SK-MEL-5 (cell line): ENCODE data around the gene TMEM145. TPM values are rescaled to one million over a fixed set of nuclear protein-coding genes. Genes with fewer than 3 reads are reported as not detected.
A peak's percentile ranks its signal among the peaks of the same experiment; 100 is the strongest.

Source experiments
- DNase-seq: peaks from one replicate; pipeline ENCODE4 v3.0.0-alpha.2; 2016; ENCODE audit warnings: low read depth, low spot score
- in situ Hi-C: cut with HindIII; loops from 2 replicates; pipeline ENCODE4 v1.10.0; 2016; ENCODE audit warnings: low sequenced_read_pairs, high pct_unique_total_duplicates, low pct_unique_long_range_greater_than_20kb
- total RNA-seq: library from RNA; depleted of rRNA; stranded (reverse); fragments of >200 nt; shearing (Covaris generic); gene quantifications from 2 replicates; pipeline ENCODE4 v1.2.3, GENCODE V29; 2014

The TMEM145 gene
- total RNA-seq, 1 experiment from 2014 or later = 0.98 TPM

DNA sequence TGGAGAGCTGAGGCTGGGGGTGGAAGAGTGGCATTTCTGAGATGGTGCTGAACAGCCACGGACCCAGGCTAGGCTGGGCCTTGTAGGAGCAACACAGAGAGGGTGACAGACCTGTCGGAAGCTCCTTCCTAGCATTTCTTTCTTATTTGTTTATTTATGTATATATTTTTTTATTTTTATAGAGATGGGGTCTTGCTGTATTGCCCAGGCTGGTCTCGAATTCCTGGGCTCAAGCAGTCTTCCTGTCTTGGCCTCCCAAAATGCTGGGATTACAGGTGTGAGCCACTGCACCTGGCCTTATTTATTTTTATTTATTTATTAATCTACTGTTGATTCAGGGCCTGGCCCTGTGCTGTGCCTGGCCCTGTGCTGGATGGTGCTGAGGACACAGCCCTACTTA is 37.6 kb upstream of the TMEM145 start:
- in situ Hi-C loops = no loop called here
- no peak for DNase-seq

DNA sequence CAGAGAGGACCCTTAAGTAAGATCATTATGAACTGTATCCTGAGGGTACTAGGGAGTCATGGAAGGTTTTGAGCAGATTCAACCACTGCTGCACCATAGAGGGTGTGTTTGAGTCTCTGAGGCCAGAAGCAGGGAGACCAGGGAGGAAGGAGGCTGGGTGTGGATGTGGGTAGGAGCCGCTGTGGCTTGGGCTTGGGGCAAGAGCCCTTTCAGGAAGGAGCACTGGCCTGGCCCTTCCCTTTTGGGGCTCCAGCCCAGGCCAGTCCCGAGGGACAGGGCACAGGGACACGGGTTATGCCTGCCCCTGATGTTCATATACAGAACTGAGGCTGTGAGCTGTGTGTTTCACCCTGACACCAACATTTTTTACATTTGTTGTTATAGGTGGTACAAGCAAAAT is 36.8 kb upstream of the TMEM145 start:
- in situ Hi-C loops = no loop called here
- no peak for DNase-seq

DNA sequence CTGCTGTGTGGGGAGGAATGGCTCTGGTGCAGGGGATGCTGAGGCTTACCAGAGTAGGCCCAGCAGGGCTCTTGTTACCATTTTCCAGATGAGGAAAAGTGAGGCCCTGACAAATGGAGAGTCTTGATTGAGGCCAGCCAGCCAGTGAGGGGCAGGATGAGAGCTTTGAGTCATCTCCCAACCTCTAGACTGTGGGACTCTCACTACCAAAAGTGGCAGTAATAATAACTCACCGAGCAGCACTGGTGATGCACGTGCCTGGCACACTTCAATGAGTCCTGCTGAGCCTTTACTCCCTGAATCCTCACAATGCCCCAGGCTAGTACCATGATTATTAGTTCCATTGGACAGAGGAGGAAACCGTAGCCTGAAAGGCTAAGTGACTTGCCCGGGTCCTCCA is 36.3 kb upstream of the TMEM145 start:
- in situ Hi-C loops = no loop called here
- DNase-seq = no peak

DNA sequence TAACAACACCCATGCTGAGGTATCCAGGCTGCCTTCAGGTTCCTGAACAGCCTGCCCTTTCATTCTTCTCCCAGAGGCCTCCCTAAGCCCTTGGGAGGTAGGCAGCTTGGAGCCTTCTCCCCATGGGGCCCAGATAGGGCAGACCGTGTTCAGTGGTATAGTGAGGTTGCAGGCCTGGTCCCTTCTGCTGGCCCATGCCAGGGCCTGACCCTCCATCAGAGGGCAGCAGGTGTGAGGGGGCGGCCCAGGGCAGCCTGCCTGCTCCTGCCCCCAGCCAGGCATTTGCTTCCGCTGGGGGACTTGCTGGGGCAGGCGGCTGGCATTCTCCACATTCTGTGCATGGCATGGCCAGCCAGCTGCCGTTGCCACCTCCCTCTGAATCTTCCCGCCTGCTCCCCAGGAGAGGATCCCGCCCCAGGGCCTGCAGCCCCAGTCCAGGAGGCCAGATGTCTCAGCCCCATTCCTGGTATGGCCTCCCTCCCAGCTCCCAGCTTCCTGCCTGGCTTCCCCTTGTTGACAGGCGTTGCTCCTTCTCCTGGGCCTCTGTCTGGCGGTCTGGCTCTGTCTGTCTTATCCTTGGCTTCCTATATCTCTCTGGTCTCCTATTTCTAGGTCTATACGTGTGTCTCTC is 35.2 kb upstream of the TMEM145 start:
- in situ Hi-C loops = no loop called here
- DNase-seq = no peak

DNA sequence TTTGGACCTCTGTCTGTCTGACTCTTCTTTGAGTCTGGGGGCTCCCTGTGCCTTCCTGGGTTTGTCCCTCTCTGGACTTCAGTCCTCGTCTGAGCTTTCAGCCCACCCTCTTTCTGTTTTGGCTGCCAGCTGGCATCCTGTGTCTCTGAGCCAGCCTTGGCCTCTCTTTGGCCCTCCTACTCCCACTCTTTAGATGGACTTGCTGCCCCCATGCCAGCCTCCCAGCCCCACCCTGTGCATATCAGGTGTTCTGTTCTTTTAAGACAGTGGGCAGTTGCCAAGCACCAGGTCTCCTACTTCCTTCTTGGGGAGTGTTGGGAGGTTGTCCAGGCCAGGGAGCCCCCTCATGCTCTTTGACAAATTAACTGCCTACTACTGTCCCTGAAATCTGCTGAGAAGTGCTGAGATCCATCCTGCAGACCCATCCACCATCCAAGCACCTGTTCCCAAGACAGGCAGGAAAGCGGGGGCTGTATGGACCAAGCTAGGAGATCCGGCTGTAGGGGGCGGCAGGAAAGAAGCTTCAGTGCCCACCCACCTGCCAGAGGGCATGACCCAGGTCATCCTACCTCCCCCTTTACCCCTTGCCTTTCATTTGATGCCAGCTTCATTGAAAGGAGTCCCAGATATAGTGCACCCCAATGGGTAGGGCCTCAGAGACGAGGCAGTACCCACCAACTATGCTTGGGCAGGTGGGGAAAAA is 34.5 kb upstream of the TMEM145 start:
- no peak for DNase-seq
- in situ Hi-C loops = no loop called here

DNA sequence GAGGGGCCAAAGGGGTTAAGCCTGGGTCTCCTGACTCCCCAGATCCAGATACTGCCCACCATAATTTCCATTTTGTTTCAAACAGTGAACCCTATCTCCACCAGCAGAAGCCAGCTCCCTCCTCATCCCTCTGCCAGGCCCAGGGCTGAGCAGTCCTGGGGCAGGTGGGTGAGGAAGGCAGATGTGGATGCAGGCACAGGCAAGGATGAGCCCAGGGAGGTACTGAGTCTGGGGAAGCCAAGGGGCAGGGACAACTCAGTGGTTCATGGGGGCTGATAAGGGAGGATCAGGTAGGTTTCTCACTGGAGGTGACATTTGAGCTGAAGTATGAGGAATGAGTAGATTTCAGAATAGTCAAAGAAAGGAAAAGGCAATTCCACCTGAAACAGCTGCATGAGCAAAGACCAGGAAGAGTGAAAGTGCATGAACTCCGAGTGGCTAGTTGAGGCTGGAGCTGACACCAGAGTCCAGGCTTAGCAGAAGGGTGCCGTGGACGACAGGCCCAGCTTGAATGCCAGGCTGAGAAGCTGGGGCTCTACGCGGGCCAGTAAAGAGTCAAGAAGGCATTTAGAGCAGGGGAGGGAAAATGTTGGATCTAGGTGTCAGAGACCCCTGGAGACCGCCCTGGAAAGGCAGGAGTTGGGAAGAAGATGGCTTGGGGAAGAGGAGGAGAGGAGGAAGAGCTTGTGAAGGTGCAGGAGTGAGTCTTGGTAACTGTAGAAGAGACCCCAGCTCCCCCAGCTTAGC is 33.8 kb upstream of the TMEM145 start:
- in situ Hi-C loops = no loop called here
- no peak for DNase-seq

DNA sequence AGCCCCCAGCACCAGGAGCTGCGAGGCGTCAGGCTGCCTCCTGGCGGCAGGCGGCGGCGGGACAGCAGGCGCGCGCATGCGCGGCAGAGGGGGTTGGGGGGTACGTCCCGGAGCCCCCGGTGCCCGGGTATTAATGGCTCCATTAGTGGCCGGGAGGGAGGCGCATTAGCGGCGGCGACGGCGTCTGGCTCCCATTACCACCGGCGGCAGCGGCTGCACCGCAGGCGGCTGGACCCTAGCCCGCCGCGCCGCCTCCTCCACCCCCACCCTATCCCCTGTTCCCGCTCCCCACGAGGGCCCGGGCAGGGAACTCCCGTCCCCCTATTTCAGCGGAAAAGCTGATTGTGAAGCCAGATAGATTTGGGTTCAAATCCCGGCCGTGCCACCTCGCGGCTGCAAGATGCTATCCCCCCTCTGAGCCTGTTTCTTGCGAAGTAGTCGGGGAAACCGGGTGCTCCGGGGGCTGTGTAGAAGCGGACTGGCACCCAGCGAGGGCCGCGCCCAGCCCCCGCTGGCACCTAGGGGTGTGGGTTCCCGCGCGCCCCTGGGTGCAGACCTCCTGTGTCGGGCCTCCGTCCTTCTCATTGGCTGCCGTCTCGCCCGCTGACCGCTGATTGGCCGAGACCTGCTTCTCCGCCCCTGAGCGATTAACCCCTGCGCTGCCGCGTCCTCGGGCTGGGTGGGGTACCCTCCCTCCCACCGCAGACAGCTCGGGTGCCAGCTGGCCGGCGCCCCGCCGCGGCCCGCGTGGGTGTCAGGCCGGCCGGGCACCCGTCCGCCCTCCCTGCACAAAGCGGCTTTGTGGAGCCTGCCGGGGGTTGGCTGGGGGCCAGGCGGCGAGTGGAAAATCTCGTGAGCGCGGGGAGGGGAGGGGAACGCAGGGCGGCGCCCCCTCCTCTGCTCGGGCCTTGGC is 33.0 kb upstream of the TMEM145 start:
- peak; percentile 86 for DNase-seq
- in situ Hi-C loops = no loop called here

DNA sequence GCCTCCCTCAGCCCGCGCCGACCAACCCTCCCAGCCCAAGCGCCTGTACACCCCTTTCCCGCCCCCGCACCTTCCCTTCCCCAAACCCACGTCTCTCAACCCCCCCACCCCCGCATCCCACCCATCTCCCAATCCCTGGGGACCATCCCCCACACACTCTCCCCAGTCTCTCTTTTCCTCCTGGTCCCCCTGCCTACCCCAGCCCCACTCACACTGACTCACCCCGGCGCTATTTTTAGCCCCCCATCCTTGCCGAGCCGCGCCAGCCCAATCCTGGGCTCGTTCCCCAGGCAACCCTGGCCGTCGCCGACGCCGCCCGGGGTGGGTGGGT is 32.3 kb upstream of the TMEM145 start:
- no peak for DNase-seq
- in situ Hi-C loops = no loop called here

DNA sequence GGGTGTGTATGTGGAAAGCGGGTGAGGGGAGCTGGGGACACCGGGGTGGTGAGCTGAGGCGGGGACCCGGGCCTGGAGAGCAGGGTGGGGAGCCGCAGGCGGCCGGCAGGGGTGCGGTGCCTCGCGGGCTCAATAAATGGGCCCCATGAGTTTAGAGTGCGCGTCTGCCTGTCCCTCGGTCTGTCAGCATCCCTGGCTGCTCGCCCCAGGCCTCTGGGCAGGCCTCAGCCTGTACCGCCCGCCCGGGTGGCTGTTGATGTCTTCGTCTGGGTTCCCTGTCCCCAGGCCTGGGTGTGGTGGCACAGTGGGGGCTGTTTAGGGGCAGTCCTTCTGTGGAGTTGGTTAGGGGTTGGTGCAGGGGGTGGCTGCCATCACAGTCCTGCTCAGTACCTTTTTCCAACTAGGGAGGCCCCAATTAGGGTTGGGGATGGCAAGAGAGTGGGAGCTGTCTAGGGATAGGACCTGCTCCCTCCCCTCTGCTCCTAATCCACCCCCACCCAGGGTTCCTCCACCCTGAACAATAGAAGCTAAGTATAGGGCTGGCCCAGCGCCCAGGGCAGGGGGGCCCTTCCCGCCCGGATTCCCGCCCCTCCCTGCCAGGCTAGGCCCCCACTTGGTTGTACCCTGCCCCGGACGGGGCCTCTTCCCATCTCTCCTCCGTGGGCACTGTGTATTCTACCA is 31.8 kb upstream of the TMEM145 start:
- in situ Hi-C loops = no loop called here
- no peak for DNase-seq

DNA sequence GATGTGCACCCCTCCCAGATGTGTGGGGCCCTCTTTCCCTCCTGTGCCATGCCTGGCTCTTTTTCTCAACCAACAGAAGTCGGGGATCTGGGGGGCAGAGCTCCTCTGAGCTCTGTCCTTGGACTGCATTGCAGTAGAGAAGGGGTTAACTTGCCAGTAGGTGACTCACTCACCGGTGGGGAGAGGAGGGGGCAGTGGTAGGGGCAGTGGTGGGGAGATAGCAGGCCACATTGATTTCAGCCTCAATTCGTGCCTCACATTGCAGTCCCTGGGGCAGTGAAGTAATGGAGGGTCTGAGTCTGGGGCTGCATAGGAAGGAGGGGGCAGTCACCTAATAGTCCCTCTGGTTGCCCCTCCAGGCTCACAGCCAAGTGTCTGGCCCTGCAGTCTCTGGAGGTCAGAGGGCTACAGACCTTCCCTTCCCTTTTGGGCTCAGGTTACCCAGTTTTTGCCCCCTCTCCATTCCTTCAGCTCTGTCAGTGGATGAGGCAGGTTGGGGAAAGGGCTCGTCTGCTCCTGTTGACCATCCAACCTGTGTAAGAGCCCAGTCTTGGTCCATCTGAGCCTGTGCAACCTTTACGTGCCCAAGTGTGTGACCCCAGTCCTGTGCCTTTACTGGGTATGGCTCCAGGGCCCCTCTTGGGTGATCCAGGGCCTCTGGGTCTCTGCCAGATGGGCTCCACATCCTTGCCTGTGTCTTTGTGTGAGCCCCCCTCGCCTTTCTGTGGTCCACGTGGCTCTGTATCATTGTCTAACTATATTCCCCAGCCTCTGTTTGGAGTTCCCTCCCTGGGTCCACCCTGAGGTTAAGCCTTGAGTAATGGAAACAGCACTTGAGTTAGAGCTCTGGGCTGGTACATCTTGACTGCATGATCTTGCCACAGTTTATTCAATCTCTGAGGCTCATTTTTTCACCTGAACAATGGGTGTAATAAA is 31.0 kb upstream of the TMEM145 start:
- DNase-seq = no peak

DNA sequence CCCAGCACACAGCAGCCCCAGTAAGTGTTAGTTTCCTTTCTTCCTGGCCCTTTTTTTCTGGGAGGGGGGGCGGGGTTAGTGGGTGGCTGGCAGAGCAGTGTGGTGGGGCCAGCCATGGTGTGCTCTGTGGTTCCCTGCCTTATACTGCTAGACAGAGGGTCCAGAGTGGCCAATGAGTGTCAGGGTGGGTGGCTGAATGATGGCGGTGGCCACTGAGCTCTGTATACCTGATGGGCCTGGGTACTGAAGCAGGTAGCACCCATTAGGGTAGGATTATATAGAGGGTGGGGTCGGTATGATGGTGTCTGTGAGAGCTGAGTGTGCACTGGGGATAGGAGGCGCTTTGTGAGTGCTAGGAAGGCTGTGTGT is 30.3 kb upstream of the TMEM145 start:
- DNase-seq = no peak
- in situ Hi-C loops = no loop called here

More for the DNA sequence above, 31.0 kb upstream of the TMEM145 start:
- in situ Hi-C loops = no loop called here

DNA sequence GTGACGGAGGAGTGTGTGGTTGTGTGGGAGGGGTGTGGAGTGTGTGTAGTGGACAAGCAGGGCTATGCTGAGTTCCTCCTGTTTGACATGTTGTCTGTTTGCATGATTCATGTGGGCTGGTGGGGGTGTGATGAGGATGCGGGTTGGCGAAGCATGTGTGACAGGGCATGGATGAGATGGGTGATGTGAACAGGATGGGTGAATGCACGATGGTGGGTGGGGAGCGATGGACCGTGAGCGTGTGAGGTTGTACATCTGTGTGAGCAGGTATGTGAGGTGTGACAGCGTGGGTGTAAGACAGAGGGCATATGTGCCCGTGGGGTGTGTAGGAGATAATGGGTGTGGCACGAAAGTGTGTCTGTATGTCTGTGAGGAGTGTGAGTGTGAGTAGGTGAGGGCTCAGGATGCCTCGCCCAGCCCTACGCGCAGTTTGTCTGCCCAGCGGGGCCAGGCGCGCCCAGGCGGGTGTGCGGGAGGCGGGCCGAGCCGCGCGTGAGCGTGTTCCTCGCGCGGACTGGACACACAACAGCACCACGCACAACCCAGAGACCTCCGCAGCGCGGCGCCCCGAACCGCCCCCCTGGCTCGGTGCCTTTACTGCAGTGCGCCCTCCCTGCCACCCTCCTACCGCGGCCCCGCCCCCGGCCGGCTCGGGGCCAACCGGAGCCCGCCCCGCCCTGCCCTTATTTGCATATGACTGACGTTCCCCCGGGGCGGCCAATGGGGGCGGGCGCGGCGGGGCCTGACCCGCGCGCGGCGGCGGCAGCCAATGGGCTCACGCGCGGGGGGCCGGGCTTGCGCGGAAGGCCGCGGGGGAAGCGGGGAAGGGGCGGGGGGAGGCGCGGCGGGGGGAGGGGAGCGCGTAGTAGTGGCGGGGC is 29.7 kb upstream of the TMEM145 start:
- peak; percentile 87 for DNase-seq
- in situ Hi-C loops = no loop called here

DNA sequence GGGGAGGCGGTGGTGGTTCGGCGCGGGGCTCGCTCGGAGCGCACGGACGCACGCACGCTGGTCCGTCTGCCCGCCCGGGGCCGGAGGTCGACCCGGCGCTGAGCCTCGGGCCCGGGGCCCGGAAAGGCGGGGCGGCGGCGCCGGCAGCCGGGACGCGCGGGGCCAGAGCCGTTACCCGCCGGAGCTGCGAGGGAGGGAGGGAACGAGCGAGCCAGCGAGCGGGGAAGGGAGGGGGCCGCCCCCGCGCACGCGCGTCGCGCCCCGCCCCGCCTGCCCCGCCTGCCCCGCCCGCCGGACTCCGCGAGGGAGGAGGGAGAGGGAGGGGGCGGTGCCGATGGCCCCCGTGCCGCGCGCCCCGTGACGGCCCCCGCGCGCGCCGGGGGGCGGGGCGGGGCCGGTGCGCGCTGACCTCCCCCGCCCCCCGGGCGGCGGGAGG is 29.0 kb upstream of the TMEM145 start:
- DNase-seq = peak; percentile 73
- in situ Hi-C loops = no loop called here

DNA sequence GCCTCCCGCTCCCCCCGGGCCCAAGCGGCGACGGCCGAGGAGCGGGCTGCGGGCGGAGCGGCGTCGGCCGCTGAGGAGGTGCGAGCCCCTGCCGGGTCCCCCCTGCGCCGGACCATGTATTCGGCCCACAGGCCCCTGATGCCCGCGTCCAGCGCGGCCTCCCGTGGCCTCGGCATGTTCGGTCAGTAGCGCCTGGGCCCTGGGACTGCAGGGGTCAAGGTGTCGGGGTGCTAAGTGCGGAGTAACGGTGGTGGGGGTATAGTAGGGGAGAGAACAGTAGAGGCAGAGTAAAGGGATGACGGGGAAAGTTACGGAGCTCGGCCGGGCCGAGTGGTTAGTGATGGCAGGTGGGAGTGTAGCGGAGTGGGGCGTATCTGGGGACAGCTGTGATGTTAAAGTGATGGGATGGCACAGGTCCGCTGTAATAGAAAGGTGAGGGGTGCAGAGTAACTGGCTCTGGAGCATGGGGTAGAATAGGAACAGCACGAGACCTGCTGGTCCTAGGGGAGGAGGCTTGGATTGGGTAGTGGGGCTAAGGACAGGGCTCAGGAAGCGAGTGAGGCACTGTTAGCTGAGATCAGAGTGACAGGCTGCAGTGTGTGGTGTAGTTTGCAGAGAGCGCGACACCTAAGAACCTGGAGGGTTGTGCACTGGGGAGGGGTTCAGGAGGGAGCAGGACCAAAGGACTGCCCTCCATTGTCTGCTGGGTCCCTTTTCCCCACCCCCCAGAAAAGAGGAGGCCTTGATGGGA is 28.3 kb upstream of the TMEM145 start:
- DNase-seq = no peak
- in situ Hi-C loops = no loop called here

DNA sequence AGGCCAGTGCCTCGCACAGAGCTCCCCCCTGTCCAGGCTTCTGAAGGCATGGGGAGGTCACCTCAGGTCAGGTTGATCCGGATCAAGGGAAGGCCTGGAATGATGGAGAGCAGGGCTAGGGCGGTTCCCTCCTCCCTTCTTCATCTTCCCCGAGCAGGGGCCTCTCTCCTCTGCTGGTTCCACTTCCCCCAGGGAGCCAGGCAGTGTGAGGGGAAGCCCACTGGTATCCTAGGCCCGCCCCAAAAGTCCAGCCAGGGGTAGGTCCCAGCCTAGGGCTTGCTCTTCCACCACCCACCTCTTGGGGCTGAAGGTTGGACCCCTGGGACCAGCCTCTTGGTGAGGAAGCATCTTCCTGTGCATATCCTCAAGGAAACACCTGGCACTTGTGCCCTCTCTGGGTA is 27.6 kb upstream of the TMEM145 start:
- in situ Hi-C loops = no loop called here

More for the DNA sequence above, 27.6 kb upstream of the TMEM145 start:
- DNase-seq = no peak
